K562 (cell line): ENCODE results near the gene CHSY1. TPM values are rescaled to one million over a fixed set of nuclear protein-coding genes. Genes with fewer than 3 reads are reported as not detected.

ENCODE experiments used
- AFF4 ChIP-seq: sonication (generic); formaldehyde crosslinking; IDR thresholded peaks from 2 replicates; pipeline ENCODE4 v1.8.0; 2023; ENCODE audit warnings: mild to moderate bottlenecking, missing genetic modification reagents
- CSDE1 ChIP-seq, 2 experiments: fragments of 450-650 bp; IDR thresholded peaks; 2 replicates each; pipeline ENCODE4 v1.6.1; 2016; ENCODE audit warnings: mild to moderate bottlenecking in 1 of 2
- HES1 ChIP-seq: fragments of 450-650 bp; IDR thresholded peaks from 2 replicates; pipeline ENCODE4 v1.6.1; 2016; ENCODE audit warnings: low read depth, mild to moderate bottlenecking, moderate library complexity
- HSF4 ChIP-seq: fragments of 250-450 bp; sonication (Bioruptor Pico); IDR thresholded peaks from 2 replicates; pipeline ENCODE4 v2.1.2; 2022; ENCODE audit warnings: mild to moderate bottlenecking, moderate library complexity, borderline replicate concordance
- L3MBTL2 ChIP-seq: fragments of 450-650 bp; IDR thresholded peaks from 2 replicates; pipeline ENCODE4 v1.6.1; 2016; ENCODE audit warnings: mild to moderate bottlenecking, moderate library complexity
- MAFK ChIP-seq: IDR thresholded peaks from 2 replicates; pipeline ENCODE4 v1.6.1; 2011; ENCODE audit warnings: low read length, improper control_type of control experiment
- MYBL2 ChIP-seq, 2 experiments: fragments of 450-650 bp in 1 of 2; sonication (generic) in 1 of 2; formaldehyde crosslinking in 1 of 2; IDR thresholded peaks; 2 replicates each; pipeline versions ENCODE4 v1.6.1 to v1.8.1; 2017 to 2022; ENCODE audit warnings: borderline replicate concordance in 1 of 2, inconsistent platforms in 1 of 2, low read depth in 1 of 2, mild to moderate bottlenecking in 1 of 2, missing genetic modification reagents in 1 of 2, moderate library complexity in 1 of 2
- NFRKB ChIP-seq: fragments of 450-650 bp; IDR thresholded peaks from 2 replicates; pipeline ENCODE4 v1.6.1; 2016; ENCODE audit warnings: low read depth
- RBM14 ChIP-seq: fragments of 200-400 bp; formaldehyde crosslinking; IDR thresholded peaks from 2 replicates; pipeline ENCODE4 v1.6.1; 2018; ENCODE audit warnings: low read depth, mild to moderate bottlenecking, low read length, moderate library complexity, borderline replicate concordance; ENCODE audit not compliant: insufficient read depth
- SIN3B ChIP-seq: fragments of 450-650 bp; IDR thresholded peaks from 2 replicates; pipeline ENCODE4 v1.6.1; 2017; ENCODE audit warnings: low read depth, mild to moderate bottlenecking, moderate library complexity
- SNRNP70 ChIP-seq: fragments of 200-400 bp; formaldehyde crosslinking; optimal IDR thresholded peaks from 2 replicates; pipeline ENCODE3; 2017; ENCODE audit warnings: low read depth, low read length
- ZKSCAN8 ChIP-seq: fragments of 200-800 bp; sonication (Bioruptor generic); IDR thresholded peaks from 2 replicates; pipeline ENCODE4 v1.6.1; 2016; ENCODE audit warnings: missing genetic modification characterization, missing compliant biosample characterization
- polyA plus RNA-seq, 8 experiments: library from polyadenylated mRNA; depleted of rRNA in 4 of 8; stranded (reverse) in 5 of 8; unstranded in 3 of 8; fragments of >200 nt; fragmentation: Nextera tagmentation in 2 of 8; fragmentation: Illumina TruSeq in 1 of 8; extraction: Ambion mirVana in 2 of 8; extraction: Trizol in 1 of 8; gene quantifications; 2 replicates each; pipeline versions ENCODE4 v1.2.1 to v1.2.3, GENCODE V29; 2011 to 2014; ENCODE audit warnings: inconsistent platforms in 1 of 8, missing spikeins in 1 of 8
- total RNA-seq, 7 experiments: library from RNA; depleted of rRNA in 6 of 7; stranded (reverse); fragments of >200 nt in 6 of 7; fragmentation: Illumina TruSeq in 2 of 7; extraction: Trizol in 2 of 7; gene quantifications; 2 replicates each; pipeline versions ENCODE4 v1.2.1 to v1.2.3, GENCODE V29; 2011 to 2021; ENCODE audit warnings: low replicate concordance in 1 of 7
- TF ChIP-seq, protein P1 (sequence below), 2 experiments: fragments of 450-650 bp; formaldehyde crosslinking in 1 of 2; IDR thresholded peaks; 2 replicates each; pipeline versions ENCODE4 v1.4.0 to v1.6.1; 2014 to 2020; ENCODE audit warnings: mild to moderate bottlenecking in 2 of 2, borderline replicate concordance in 1 of 2, low read depth in 1 of 2
- TF ChIP-seq, protein P2 (sequence below): fragments of 250-450 bp; sonication (Bioruptor Pico); IDR thresholded peaks from 2 replicates; pipeline ENCODE4 v1.4.0; 2020; ENCODE audit warnings: mild to moderate bottlenecking, moderate library complexity

CHSY1 gene
- total and polyA plus RNA-seq, 9 of the 15 experiments (the other 6 are each of a cell fraction or from before 2014, with no cell fraction given), result 7.0 to 16.4 (median 13.4) TPM

GRCh38 chr15:101145362-101145761 is 106.5 kb downstream of the CHSY1 start (continued):
- TF ChIP-seq, protein P1, sequence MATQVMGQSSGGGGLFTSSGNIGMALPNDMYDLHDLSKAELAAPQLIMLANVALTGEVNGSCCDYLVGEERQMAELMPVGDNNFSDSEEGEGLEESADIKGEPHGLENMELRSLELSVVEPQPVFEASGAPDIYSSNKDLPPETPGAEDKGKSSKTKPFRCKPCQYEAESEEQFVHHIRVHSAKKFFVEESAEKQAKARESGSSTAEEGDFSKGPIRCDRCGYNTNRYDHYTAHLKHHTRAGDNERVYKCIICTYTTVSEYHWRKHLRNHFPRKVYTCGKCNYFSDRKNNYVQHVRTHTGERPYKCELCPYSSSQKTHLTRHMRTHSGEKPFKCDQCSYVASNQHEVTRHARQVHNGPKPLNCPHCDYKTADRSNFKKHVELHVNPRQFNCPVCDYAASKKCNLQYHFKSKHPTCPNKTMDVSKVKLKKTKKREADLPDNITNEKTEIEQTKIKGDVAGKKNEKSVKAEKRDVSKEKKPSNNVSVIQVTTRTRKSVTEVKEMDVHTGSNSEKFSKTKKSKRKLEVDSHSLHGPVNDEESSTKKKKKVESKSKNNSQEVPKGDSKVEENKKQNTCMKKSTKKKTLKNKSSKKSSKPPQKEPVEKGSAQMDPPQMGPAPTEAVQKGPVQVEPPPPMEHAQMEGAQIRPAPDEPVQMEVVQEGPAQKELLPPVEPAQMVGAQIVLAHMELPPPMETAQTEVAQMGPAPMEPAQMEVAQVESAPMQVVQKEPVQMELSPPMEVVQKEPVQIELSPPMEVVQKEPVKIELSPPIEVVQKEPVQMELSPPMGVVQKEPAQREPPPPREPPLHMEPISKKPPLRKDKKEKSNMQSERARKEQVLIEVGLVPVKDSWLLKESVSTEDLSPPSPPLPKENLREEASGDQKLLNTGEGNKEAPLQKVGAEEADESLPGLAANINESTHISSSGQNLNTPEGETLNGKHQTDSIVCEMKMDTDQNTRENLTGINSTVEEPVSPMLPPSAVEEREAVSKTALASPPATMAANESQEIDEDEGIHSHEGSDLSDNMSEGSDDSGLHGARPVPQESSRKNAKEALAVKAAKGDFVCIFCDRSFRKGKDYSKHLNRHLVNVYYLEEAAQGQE (IDR thresholded peaks at IDR 0.05; ENCODE audit: borderline replicate concordance), result peak; percentile 53
- TF ChIP-seq, protein P1 (CRISPR knock-in tag; IDR thresholded peaks at IDR 0.05; ENCODE audit: low read depth), result no peak
- TF ChIP-seq L3MBTL2 (no peak), HSF4 (CRISPR knock-in tag) (no peak), MAFK (no peak), HES1 (no peak), NFRKB (no peak), AFF4 (no peak), RBM14 (no peak), CSDE1 (IDR thresholded peaks at IDR 0.05) (no peak), SNRNP70 (no peak), SIN3B (no peak), MYBL2 (IDR thresholded peaks at IDR 0.05; ENCODE audit: low read depth) (0 out of 2 replicates have a peak, but pooled peaks have one; percentile 32), MYBL2 (CRISPR knock-in tag; IDR thresholded peaks at IDR 0.05; ENCODE audit: borderline replicate concordance) (no peak), ZKSCAN8 (CRISPR knock-in tag) (no peak)
- TF ChIP-seq, protein P2, sequence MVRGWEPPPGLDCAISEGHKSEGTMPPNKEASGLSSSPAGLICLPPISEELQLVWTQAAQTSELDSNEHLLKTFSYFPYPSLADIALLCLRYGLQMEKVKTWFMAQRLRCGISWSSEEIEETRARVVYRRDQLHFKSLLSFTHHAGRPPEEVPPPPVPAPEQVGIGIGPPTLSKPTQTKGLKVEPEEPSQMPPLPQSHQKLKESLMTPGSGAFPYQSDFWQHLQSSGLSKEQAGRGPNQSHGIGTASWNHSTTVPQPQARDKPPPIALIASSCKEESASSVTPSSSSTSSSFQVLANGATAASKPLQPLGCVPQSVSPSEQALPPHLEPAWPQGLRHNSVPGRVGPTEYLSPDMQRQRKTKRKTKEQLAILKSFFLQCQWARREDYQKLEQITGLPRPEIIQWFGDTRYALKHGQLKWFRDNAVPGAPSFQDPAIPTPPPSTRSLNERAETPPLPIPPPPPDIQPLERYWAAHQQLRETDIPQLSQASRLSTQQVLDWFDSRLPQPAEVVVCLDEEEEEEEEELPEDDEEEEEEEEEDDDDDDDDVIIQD (CRISPR knock-in tag), result no peak
